GM06990 (cell line): Measurements from ENCODE around the gene KPRP.

ENCODE experiments used
- DNase-seq: peaks from one replicate; pipeline ENCODE4 v3.0.0-alpha.2; 2011; ENCODE audit not compliant: insufficient read length; ENCODE audit errors: extremely low read depth
- H3K27me3 ChIP-seq: replicated peaks from 2 replicates; pipeline ENCODE4 v1.6.0; 2011; ENCODE audit warnings: low read length; ENCODE audit not compliant: control insufficient read depth, insufficient read depth
- H3K36me3 ChIP-seq: 2 replicates; pipeline ENCODE4 v1.5.1; 2011; ENCODE audit warnings: low read length; ENCODE audit not compliant: control insufficient read depth, insufficient read depth
- H3K4me3 ChIP-seq: replicated peaks from 2 replicates; pipeline ENCODE4 v1.5.1; 2011; ENCODE audit warnings: low read depth, mild to moderate bottlenecking, control low read depth, low read length
- TF ChIP-seq, protein P1 (sequence below): IDR thresholded peaks from 2 replicates; pipeline ENCODE4 v1.5.1; 2011; ENCODE audit warnings: low read length, control low read depth, mild to moderate bottlenecking, inconsistent platforms; ENCODE audit not compliant: insufficient read depth, poor library complexity, severe bottlenecking

Gene KPRP

DNA sequence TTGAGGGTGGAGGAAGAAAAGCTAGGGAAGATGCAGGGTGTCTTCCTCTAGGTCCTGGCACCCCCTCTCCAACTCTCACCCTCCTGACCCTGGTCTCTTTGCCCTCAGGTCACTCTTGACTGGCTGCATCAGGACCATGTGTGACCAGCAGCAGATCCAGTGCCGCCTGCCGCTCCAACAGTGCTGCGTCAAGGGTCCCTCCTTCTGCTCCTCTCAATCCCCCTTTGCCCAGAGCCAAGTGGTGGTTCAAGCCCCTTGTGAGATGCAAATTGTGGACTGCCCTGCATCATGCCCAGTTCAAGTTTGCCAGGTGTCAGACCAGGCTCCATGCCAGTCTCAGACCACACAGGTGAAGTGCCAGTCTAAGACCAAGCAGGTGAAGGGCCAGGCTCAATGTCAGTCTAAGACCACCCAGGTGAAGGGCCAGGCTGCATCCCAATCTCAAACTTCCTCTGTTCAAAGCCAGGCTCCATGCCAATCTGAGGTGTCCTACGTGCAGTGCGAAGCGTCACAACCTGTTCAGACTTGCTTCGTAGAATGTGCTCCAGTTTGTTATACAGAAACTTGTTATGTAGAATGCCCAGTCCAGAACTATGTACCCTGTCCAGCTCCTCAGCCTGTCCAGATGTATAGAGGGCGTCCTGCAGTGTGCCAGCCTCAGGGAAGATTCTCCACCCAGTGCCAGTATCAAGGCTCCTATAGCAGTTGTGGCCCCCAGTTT lies 1.8 kb downstream of the KPRP start:
- H3K27me3 ChIP-seq, result no peaks in the 10 kb centered on the region; the same call in 1 of the 2 replicates
- no peak overlapping the region for H3K4me3 ChIP-seq
- no peak for DNase-seq
- no peaks in the 10 kb centered on the region for H3K36me3 ChIP-seq
- TF ChIP-seq, protein P1, sequence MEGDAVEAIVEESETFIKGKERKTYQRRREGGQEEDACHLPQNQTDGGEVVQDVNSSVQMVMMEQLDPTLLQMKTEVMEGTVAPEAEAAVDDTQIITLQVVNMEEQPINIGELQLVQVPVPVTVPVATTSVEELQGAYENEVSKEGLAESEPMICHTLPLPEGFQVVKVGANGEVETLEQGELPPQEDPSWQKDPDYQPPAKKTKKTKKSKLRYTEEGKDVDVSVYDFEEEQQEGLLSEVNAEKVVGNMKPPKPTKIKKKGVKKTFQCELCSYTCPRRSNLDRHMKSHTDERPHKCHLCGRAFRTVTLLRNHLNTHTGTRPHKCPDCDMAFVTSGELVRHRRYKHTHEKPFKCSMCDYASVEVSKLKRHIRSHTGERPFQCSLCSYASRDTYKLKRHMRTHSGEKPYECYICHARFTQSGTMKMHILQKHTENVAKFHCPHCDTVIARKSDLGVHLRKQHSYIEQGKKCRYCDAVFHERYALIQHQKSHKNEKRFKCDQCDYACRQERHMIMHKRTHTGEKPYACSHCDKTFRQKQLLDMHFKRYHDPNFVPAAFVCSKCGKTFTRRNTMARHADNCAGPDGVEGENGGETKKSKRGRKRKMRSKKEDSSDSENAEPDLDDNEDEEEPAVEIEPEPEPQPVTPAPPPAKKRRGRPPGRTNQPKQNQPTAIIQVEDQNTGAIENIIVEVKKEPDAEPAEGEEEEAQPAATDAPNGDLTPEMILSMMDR, result no peak

DNA sequence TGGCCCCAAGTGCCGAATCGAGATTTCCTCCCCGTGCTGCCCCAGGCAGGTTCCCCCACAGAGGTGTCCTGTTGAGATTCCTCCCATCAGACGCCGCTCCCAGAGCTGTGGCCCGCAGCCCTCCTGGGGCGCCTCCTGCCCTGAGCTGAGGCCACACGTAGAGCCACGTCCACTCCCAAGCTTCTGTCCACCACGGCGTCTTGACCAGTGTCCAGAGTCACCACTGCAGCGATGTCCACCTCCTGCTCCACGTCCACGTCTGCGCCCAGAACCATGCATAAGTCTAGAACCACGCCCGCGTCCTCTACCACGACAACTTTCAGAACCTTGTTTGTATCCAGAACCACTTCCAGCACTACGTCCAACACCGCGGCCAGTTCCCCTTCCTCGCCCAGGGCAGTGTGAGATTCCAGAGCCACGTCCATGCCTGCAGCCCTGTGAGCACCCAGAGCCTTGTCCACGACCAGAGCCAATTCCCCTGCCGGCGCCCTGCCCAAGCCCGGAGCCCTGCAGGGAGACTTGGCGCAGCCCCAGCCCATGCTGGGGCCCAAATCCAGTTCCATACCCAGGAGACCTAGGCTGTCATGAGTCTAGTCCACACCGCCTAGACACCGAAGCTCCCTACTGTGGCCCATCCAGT lies 2.8 kb downstream of the KPRP start:
- Histone ChIP-seq H3K4me3 (no peak overlapping the region), H3K27me3 (no peaks in the 10 kb centered on the region; the same call in 1 of the 2 replicates), H3K36me3 (no peaks in the 10 kb centered on the region)
- no peak for DNase-seq
- TF ChIP-seq, protein P1, result no peak

DNA sequence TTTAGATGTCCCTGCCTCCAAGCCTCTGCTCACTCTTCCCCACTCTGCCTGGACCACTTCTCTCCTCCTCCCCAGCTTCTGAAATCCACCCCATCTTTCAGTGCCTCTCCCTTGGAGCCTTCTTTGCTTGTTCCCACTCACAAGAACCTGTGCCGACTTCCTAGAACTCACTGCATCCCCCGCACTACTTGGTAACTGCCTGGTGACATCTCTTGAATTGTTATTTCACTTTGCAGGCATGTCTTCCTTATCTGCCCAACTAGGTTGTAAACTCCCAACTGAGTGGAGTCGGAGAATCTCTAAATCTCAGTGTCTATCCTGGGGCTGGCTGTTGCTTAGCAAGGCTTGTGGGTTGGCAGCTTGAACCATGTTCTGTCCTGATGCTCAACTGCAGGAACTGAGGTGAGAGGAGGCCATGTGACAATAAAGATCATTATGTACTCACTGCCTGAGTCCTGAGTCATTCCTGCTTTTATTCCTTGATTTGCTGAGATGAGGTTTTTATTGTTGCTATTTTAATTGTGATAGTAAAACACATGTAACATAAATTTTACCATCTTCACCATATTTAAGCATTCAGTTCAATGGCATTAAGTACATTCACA lies 3.9 kb downstream of the KPRP start:
- Histone ChIP-seq H3K4me3 (no peak overlapping the region), H3K36me3 (no peaks in the 10 kb centered on the region), H3K27me3 (no peaks in the 10 kb centered on the region; the same call in none of the 2 replicates)
- TF ChIP-seq, protein P1, result no peak
- no peak for DNase-seq

DNA sequence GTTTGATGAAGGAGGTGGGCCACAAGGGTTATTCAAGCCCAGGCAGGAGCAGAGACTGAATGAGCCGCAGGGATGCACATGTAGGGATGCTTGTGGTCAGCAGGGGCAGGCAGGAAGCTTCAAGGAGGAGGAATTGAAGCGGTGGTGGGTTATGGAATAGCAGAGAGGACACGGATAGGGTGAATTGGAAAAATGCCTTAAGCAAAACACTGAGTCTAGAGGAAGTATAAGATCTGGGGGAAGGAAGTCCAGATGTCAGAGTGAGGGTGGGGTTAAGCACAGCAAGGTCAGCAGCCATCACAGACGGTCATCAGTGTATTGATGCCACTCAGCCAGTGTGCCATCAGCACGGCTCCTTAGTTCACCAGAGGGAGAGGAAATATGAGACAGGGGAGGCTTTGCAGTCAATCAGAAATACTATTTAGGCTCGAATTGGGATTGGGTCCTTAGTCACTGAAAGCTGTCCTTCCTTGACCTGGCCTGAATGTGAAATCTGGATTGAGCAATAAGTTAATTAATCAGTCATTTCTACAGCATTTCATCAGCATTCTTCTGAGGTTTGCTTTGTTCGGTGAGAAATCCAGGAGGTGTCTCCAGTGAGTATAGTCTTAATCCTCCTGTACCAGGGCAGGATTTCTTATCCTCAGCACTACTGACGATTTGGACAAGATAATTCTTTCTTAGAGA lies 11.2 kb downstream of the KPRP start:
- H3K27me3 ChIP-seq, result no peaks in the 10 kb centered on the region; the same call in 1 of the 2 replicates

DNA sequence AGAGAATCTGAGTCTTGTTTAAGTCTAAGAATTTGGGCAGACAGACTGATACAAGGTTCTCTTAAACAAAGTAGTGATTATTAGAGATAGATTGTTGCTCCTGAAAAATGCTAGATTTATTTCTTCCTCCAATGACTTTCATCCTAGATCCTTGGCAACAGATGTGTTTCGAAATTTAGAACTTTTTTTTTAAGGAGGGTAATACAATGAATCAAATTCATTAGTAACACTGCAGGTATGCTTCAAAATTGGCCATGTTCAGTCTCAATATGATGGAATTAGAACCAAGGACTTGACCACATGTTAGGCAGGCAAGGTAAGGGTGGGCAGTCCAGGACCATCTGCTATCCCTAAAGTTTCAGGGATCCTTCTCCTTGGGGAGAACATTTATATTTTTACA lies 12.6 kb downstream of the KPRP start:
- TF ChIP-seq, protein P1, result no peak

More for the DNA sequence above, 11.2 kb downstream of the KPRP start:
- Histone ChIP-seq H3K36me3 (no peaks in the 10 kb centered on the region), H3K4me3 (no peak overlapping the region)
- TF ChIP-seq, protein P1, result no peak
- DNase-seq, result no peak

More for the DNA sequence above, 12.6 kb downstream of the KPRP start:
- no peaks in the 10 kb centered on the region for H3K36me3 ChIP-seq
- no peaks in the 10 kb centered on the region; the same call in 1 of the 2 replicates for H3K27me3 ChIP-seq
- no peak overlapping the region for H3K4me3 ChIP-seq
- DNase-seq, result no peak
